GM18517 (cell line): ENCODE measurements around the gene EXOG.

Source experiments
- ATAC-seq: cut with Tn5 transposase; IDR thresholded peaks from one replicate; pipeline ENCODE4 v1.9.1; 2021; ENCODE audit warnings: mild to moderate bottlenecking, moderate library complexity; ENCODE audit not compliant: unreplicated experiment

The EXOG gene

GRCh38 chr3:38472342-38472741, 23.8 kb upstream of the EXOG start:
- ATAC-seq: no peak

DNA sequence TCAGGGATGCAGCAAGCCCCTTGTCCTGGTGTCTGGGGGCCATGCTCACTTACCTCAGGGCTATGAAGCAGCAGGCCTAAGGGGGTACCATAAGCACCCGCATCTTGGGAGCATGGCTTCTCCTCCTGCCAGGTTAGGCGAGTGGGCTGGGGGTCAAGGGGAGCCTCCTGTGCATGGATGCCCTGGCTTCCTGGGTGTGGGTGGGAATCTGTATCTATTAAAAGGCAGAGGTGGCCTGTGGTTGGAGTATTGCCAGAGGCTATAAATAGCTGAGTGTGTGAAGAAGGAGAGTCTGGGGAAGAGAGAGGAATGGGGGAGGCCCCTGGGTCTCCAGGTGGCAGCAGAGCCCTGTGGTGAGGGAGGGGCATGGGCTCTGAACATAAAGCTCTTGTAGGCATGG, 22.9 kb upstream of the EXOG start:
- no peak for ATAC-seq

- ATAC-seq: no peak
These were observed 21.1 kb upstream of the EXOG start for GRCh38 chr3:38474928-38475605.

GRCh38 chr3:38475716-38476115, 20.4 kb upstream of the EXOG start:
- no peak for ATAC-seq

DNA sequence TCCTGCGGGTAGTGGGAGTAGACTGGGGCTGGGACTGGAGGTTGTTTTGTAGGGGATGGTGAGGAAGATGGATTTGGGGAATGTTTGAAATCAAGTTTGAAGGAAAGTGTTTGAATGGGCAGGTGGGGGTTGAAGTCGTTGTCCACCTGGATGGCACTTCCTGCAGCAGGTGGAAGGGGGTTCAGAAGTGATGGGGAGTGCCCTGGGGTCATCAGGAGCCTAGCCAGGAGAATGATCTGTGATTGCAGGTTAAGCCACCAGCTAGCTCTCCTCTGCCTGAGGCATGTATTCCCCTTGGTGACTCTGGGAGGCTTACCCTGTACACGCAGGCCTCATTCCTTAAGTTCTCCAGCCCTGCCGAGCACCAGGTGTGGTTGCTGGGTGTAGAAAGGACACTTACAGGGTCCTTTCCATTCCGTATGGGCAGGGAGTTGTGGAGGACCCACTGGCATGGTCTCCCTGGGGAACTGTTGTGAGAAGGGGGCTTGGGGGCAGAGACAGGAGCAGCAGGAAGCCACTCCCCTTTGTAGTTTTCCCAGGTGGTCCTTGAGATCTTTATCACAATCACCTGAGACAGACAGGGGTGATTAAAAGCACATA, 19.9 kb upstream of the EXOG start:
- no peak for ATAC-seq

GRCh38 chr3:38477057-38477820, 18.9 kb upstream of the EXOG start:
- no peak for ATAC-seq

DNA sequence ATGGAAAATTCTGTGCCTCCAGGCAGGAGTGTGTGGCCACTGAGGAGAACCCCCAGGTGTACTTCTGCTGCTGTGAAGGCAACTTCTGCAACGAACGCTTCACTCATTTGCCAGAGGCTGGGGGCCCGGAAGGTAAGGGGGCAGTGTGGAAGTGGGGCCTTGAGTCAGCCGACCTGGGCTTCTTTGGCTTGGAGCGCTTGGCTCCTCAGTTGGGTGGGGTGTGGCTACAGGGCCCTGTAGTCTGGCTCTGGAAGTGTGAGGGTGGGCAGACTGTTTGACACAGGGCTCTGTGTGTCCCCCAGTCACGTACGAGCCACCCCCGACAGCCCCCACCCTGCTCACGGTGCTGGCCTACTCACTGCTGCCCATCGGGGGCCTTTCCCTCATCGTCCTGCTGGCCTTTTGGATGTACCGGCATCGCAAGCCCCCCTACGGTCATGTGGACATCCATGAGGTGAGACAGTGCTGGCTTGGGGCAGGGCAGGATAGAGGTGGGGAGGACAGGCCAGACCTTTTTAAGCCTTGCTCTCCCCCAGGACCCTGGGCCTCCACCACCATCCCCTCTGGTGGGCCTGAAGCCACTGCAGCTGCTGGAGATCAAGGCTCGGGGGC, 18.2 kb upstream of the EXOG start:
- ATAC-seq: no peak

GRCh38 chr3:38478901-38479300, 17.2 kb upstream of the EXOG start:
- no peak for ATAC-seq

GRCh38 chr3:38479431-38480092, 16.6 kb upstream of the EXOG start:
- peak; percentile 49 for ATAC-seq

- ATAC-seq: no peak
These were observed 16.1 kb upstream of the EXOG start for GRCh38 chr3:38480093-38480445.

GRCh38 chr3:38480930-38481329, 15.2 kb upstream of the EXOG start:
- ATAC-seq: no peak

DNA sequence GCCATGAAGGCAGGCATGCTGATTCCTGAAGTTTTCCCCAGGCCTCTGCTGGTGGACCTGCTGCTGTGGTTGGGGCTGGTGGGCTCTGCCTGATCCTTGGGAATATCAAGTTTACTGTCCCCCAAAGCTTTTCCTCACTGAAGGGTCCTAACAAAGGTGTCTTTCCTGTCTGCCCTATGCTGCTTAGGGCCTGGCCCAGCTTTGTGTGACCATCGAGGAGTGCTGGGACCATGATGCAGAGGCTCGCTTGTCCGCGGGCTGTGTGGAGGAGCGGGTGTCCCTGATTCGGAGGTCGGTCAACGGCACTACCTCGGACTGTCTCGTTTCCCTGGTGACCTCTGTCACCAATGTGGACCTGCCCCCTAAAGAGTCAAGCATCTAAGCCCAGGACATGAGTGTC, 13.2 kb upstream of the EXOG start:
- ATAC-seq: no peak

DNA sequence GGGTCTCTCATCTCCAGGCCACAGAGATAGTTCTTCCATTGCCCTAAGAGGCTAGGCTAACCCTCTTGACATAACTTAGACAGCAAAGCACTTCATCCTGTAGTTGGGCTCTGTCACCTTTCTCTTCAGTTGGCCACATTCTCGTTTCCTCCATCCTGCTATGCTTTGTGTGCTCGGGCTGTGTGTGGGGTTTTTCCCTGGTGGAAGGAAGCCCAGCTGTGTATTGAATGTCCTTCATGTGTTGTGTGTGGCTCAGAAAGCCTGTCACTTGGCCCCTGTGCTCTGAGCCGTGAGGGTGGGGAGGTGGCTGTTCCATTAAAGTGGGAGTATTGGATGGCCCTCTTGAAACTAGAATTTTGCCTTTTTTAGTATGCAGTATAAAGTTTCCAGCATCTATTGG, 8.8 kb upstream of the EXOG start:
- peak; percentile 88 for ATAC-seq

GRCh38 chr3:38488949-38489348, 7.2 kb upstream of the EXOG start:
- no peak for ATAC-seq

GRCh38 chr3:38489766-38490165, 6.4 kb upstream of the EXOG start:
- ATAC-seq: no peak

DNA sequence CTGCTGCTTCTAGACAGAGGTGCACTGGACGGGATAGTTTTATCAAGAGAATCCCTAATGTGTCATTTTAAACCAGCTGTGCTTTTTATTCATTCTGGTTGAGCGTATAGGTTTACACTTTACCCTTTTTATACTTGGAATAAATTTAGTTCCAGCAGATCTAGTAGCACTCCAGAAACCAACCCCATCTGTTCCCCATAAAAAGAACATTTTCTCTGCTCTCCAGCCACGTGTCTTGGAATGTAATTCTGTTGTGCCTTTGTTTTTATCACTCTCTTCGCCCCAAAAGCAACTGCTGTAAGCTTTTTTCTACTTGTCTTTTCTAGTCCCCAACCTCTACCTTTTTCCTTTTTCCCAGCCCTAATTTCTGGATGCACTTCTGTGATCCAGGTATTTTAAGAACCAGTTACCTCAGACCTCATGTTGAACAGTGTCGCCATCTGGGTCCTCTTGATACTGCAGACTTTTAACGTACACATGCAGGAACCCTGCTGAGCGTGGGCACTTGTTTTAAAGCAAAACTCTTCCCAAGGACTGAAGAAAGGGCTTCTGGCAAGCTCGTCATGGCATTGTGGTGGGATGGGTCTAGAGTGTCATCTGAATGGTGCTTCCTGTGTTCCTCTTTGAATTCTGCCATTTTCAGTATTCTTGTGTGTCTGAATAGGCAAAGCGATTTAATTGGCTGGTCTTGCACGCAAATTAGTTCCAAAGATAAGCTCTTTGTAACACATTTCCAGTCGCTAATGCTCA, 5.7 kb upstream of the EXOG start:
- no peak for ATAC-seq

DNA sequence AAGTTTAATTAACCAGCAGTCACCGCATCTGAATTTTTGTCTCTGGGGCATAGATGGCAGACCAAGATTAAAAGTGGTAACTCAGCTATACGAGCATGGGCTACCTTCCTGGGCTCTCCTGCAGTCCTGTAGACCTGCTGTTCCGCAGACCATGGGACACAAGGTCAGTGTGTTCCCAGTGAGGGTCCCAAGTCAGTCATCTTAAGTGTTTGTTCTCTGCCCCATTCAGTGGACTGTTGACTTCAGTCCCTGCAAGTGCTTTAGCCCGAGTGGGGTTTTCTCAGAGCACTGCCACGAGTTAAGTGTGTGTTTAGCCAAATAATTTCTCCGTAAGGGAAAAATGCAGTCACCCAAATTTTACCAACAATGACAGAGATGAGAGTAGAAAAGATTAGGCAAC, 4.9 kb upstream of the EXOG start:
- no peak for ATAC-seq

DNA sequence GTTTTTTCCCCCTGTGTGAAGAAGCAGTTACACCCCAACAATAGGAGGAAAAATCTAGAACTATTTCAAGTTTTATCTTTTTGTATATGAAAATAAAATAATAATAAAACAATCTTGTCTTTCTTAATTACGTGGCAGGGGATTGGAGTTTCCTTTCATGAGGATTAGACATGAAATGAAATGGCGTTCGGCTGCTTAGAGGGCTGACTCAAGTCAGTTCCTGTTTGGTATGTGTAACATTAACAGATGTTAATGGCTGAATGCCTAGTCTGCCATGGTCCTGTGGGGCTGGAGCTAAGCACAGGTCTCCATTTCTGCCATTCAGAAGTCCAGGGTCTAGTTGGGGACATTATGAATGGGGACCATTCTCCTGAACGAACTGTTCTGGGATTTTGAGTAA, 3.1 kb upstream of the EXOG start:
- ATAC-seq: no peak

DNA sequence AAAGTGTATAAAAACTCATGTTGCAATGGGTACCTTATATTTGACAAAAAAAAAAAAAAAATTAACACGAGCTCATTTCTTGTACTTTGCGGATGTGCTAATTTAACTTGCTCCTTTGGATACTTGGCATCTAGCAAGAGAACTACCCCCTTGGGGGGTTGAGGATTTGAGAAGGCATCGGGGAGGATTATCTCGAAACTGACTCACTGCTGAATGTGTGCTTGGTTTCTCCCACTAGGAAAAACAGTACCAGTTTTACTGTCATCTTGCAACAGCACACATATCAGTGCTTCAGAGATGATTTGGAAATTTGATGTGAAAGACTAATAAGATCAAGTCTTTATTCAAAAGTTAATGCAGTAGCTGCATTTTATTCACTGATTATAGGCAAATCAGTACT, 891 bp downstream of the EXOG start:
- no peak for ATAC-seq

GRCh38 chr3:38500688-38501417, 4.7 kb downstream of the EXOG start:
- ATAC-seq: no peak
